Uterus (tissue), 4 donors: ENCODE results near the gene SND1. TPM values are rescaled to one million over a fixed set of nuclear protein-coding genes. Genes with fewer than 3 reads are reported as not detected.

Source experiments
- DNase-seq, 2 donors: peaks; one replicate each; pipeline ENCODE4 v3.0.0-alpha.2; 2019 to 2020
- H3K27ac ChIP-seq, 2 donors: fragments of 200-600 bp; sonication (generic); 1 replicate in 1 of 2; 2 replicates in 1 of 2; pipeline ENCODE4 v1.5.1; 2016 to 2018
- H3K27me3 ChIP-seq, 2 donors: fragments of 200-600 bp; sonication (generic); one replicate each; pipeline ENCODE4 v1.5.1; 2018 to 2019; ENCODE audit warnings: control low read depth in 1 of 2
- H3K36me3 ChIP-seq, 2 donors: fragments of 200-600 bp; sonication (generic); one replicate each; pipeline ENCODE4 v1.5.1; 2019; ENCODE audit warnings: control low read depth in 1 of 2
- H3K4me1 ChIP-seq, 2 donors: fragments of 200-600 bp; sonication (generic); one replicate each; pipeline ENCODE4 v1.5.1; 2018 to 2019; ENCODE audit warnings: control low read depth in 1 of 2
- H3K4me3 ChIP-seq, 2 donors: fragments of 200-600 bp; sonication (generic); 1 replicate in 1 of 2; 2 replicates in 1 of 2; pipeline ENCODE4 v1.5.1; 2018 to 2019; ENCODE audit warnings: mild to moderate bottlenecking in 1 of 2
- H3K9me3 ChIP-seq, 2 donors: fragments of 200-600 bp; sonication (generic); one replicate each; pipeline ENCODE4 v1.5.1; 2019; ENCODE audit warnings: control low read depth in 1 of 2
- POLR2A ChIP-seq, 2 donors: fragments of 450-650 bp; IDR thresholded peaks; one replicate each; pipeline ENCODE4 v1.6.1; 2016; ENCODE audit warnings: antibody characterized with exemption in 2 of 2, mild to moderate bottlenecking in 1 of 2, moderate library complexity in 1 of 2
- intact Hi-C: fragments of 100-400 bp; cut with DNase I; formaldehyde crosslinking; loops from one replicate; pipeline ENCODE4 v1.15.1; 2023; ENCODE audit warnings: low total_unique reads
- total RNA-seq, 4 donors: library from RNA; depleted of rRNA in 3 of 4; stranded (reverse); fragments of >200 nt in 3 of 4; gene quantifications; one replicate each; pipeline versions ENCODE4 v1.1.0 to v1.2.4, GENCODE V29; 2014 to 2023
- TF ChIP-seq, protein P1 (sequence below), 4 experiments: fragments of 200-600 bp in 2 of 4; fragments of 450-650 bp in 2 of 4; sonication (generic) in 2 of 4; IDR thresholded peaks; one replicate each; pipeline ENCODE4 v1.5.1; 2016 to 2019; ENCODE audit warnings: antibody characterized with exemption in 4 of 4, mild to moderate bottlenecking in 2 of 4, moderate library complexity in 1 of 4
- donor health status: DM: yes; HTN: yes; CAD: no.

The SND1 gene
- total RNA-seq, 4 donors from 2014 or later: 54.8 to 192 (median 117) TPM

- Histone ChIP-seq H3K36me3 (no peaks in the 10 kb centered on the region), H3K9me3 (no peaks in the 10 kb centered on the region), H3K4me3 (no peak overlapping the region), H3K4me1 (peaks cover 0 to 4% of the 10 kb centered on the region in 2 donors), H3K27me3 (no peaks in the 10 kb centered on the region), H3K27ac (no peak overlapping the region)
- intact Hi-C loops: no loop called here
- TF ChIP-seq, protein P1, sequence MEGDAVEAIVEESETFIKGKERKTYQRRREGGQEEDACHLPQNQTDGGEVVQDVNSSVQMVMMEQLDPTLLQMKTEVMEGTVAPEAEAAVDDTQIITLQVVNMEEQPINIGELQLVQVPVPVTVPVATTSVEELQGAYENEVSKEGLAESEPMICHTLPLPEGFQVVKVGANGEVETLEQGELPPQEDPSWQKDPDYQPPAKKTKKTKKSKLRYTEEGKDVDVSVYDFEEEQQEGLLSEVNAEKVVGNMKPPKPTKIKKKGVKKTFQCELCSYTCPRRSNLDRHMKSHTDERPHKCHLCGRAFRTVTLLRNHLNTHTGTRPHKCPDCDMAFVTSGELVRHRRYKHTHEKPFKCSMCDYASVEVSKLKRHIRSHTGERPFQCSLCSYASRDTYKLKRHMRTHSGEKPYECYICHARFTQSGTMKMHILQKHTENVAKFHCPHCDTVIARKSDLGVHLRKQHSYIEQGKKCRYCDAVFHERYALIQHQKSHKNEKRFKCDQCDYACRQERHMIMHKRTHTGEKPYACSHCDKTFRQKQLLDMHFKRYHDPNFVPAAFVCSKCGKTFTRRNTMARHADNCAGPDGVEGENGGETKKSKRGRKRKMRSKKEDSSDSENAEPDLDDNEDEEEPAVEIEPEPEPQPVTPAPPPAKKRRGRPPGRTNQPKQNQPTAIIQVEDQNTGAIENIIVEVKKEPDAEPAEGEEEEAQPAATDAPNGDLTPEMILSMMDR (IDR thresholded peaks at IDR 0.05): no peak
- no peak for TF ChIP-seq POLR2A (IDR thresholded peaks at IDR 0.05)
- no peak for DNase-seq
Observed at GRCh38 chr7:127904670-127904985, 252.6 kb downstream of the SND1 start.

GRCh38 chr7:127905021-127905420, 253.0 kb downstream of the SND1 start:
- TF ChIP-seq, protein P1 (IDR thresholded peaks at IDR 0.05): no peak
- TF ChIP-seq POLR2A (IDR thresholded peaks at IDR 0.05): no peak
- H3K27ac ChIP-seq: no peak overlapping the region
- H3K9me3 ChIP-seq: no peaks in the 10 kb centered on the region
- H3K36me3 ChIP-seq: no peaks in the 10 kb centered on the region
- no peaks in the 10 kb centered on the region for H3K27me3 ChIP-seq
- H3K4me1 ChIP-seq: peaks cover 0 to 4% of the 10 kb centered on the region in 2 donors
- H3K4me3 ChIP-seq: no peak overlapping the region
- no peak for DNase-seq
- intact Hi-C loops: no loop called here

GRCh38 chr7:127905491-127906330, 253.7 kb downstream of the SND1 start:
- intact Hi-C loops: no loop called here
- H3K36me3 ChIP-seq: no peaks in the 10 kb centered on the region

DNA sequence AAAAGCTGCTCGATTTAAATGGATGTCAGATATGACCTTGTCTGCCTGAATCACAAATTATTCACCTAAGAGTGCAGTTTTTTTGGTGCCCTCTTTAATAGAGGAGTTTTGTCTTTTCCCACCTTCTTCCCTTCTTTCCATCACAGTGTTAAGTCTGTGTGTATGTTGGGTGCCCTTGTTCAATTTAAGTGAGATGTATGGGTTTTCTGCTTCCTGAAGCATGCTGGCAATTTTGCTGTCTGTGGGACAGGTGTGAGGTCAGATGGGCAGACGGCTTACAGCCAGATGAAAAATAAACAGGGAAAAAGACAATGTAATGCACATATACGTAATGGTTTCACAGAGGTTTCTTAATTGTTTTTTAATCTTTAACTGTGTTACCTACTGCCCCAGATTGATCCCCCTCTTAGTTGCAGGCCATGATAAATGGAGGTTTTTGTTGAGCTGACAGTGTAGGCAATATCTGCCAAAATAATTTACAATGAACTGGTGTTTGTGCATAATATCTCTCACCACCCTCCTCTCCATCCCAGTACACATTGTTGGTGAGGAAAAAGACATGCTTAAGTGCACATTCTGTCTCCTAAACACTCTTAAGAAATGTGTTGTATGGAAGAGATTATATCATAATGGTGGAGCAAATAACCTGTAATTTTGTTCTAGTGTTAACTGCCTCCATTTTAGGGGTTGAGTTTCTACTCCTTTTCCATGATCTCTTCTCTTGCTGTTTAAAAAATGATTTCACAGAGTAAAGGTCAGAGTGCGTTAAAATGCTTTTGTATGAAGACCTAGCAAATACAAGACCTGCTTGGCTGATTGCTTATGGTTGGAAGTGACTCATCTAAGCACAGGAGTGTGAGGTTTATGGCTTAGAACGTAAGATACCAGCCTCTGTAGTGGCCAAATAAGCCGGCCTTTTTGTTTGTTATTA, 255.4 kb downstream of the SND1 start:
- Histone ChIP-seq H3K4me3 (no peak overlapping the region), H3K27me3 (no peaks in the 10 kb centered on the region), H3K4me1 (no peaks in the 10 kb centered on the region), H3K36me3 (no peaks in the 10 kb centered on the region), H3K9me3 (no peaks in the 10 kb centered on the region), H3K27ac (no peak overlapping the region)
- intact Hi-C loops: no loop called here
- DNase-seq: no peak
- no peak for TF ChIP-seq POLR2A (IDR thresholded peaks at IDR 0.05)
- TF ChIP-seq, protein P1 (IDR thresholded peaks at IDR 0.05): no peak

More at GRCh38 chr7:127905491-127906330, 253.7 kb downstream of the SND1 start:
- Histone ChIP-seq H3K27ac (no peak overlapping the region), H3K4me3 (no peak overlapping the region), H3K27me3 (no peaks in the 10 kb centered on the region), H3K4me1 (peaks cover 0 to 4% of the 10 kb centered on the region in 2 donors), H3K9me3 (no peaks in the 10 kb centered on the region)
- no peak for DNase-seq
- TF ChIP-seq, protein P1 (IDR thresholded peaks at IDR 0.05): no peak
- TF ChIP-seq POLR2A (IDR thresholded peaks at IDR 0.05): no peak
